ENCODE results near the gene PDE5A.

Gene PDE5A

DNA sequence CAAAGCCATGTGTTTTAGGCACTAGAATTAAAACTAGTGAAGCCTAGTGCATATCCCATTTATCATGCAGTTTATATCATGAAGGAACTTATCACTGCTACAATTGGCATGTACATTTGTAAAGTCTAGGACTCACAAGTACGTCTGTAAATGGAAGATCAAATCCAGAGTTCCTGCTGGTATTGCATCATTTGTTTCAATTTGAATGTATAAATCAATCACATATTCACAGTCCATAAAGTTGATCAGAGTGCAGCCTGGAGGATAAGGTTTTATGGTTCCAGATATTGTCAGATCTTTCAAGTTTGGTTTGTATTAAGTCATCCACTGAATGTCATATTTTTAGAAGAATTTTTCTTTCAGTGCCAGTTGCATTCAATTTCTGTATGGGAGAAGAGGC lies 32.6 kb upstream of the PDE5A start:
- Histone ChIP-seq H3K27me3 (ENCODE audit: control insufficient read depth, insufficient read depth, low read length) (no peaks in the 10 kb centered on the region), H3K4me3 (ENCODE audit: low read length) (no peak overlapping the region), H3K4me1 (ENCODE audit: control insufficient read depth, insufficient read depth, low read length) (peaks cover 22% of the 10 kb centered on the region), H3K36me3 (ENCODE audit: control insufficient read depth, insufficient read depth, low read length) (no peaks in the 10 kb centered on the region), H3K9ac (ENCODE audit: low read length) (no peak overlapping the region), H3K27ac (ENCODE audit: low read depth, low read length) (no peak overlapping the region)

DNA sequence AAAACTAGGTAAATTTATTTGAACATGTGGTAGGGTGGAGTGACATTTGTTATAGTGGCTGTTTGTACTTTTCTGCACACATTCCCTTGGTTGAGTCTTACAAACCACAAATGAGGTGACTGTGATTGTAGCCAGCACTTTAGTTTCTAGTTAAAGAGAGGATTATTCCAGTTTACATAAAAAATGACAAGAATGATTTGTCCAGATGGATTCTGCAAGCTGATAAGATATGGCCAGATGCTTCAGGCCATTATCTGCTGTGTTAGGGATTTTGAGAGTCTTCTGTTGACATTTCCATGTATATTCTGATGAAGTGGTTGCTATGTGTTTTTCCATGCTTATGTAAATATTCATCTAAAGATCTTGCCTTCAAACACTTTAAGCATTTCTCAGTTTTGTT lies 31.0 kb upstream of the PDE5A start:
- H3K9ac ChIP-seq (ENCODE audit: low read length), result no peak overlapping the region
- peaks cover 13% of the 10 kb centered on the region for H3K4me1 ChIP-seq (ENCODE audit: control insufficient read depth, insufficient read depth, low read length)
- no peaks in the 10 kb centered on the region for H3K36me3 ChIP-seq (ENCODE audit: control insufficient read depth, insufficient read depth, low read length)
- H3K4me3 ChIP-seq (ENCODE audit: low read length), result no peak overlapping the region
- H3K27me3 ChIP-seq (ENCODE audit: control insufficient read depth, insufficient read depth, low read length), result no peaks in the 10 kb centered on the region
- H3K27ac ChIP-seq (ENCODE audit: low read depth, low read length), result no peak overlapping the region

DNA sequence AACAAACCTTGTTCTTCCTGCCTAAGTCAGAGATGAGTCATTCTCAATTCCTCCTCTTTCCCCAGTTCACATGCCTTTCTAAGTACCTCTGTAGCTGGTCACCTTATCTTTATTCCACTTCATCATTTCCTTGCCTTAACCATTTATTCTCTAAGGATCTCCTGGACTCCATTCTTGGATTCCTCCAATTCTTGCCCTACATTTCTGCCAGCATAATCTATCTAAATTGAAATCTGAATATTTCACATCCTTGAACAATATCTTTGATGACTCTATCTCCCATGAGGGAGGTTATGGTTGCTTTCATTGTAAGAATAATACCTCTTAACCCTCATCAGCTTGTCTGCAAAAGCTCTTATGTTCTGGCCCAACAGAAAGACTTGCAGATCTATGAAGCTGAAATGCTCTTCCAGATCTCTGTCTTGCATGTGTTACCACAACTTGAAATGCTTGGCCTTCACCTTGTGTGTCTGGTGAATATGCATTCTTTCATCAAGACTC lies 28.6 kb upstream of the PDE5A start:
- Histone ChIP-seq H3K4me1 (ENCODE audit: control insufficient read depth, insufficient read depth, low read length) (no peaks in the 10 kb centered on the region), H3K36me3 (ENCODE audit: control insufficient read depth, insufficient read depth, low read length) (no peaks in the 10 kb centered on the region), H3K9ac (ENCODE audit: low read length) (no peak overlapping the region), H3K4me3 (ENCODE audit: low read length) (no peak overlapping the region), H3K27me3 (ENCODE audit: control insufficient read depth, insufficient read depth, low read length) (no peaks in the 10 kb centered on the region), H3K27ac (ENCODE audit: low read depth, low read length) (no peak overlapping the region)

DNA sequence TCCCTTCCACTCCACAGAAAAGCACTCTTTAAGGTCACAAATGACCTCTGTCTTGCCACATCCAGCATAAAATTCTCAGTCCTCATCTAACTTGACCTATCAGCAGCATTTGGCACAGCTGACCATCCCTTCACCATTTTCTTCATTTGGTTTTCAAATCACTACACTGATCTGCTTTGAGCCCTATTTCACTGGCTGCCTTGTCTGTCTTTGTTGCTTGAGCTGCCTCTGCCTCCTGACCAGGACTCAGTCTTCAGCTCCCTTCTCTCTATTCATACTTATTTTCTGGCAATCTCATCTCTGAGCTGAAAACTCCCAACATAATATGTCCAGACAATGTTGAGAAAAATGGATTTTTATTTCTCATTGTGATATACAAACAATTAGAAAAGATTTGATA lies 27.7 kb upstream of the PDE5A start:
- H3K9ac ChIP-seq (ENCODE audit: low read length), result no peak overlapping the region
- no peak overlapping the region for H3K27ac ChIP-seq (ENCODE audit: low read depth, low read length)
- no peaks in the 10 kb centered on the region for H3K27me3 ChIP-seq (ENCODE audit: control insufficient read depth, insufficient read depth, low read length)
- H3K36me3 ChIP-seq (ENCODE audit: control insufficient read depth, insufficient read depth, low read length), result no peaks in the 10 kb centered on the region
- no peaks in the 10 kb centered on the region for H3K4me1 ChIP-seq (ENCODE audit: control insufficient read depth, insufficient read depth, low read length)
- H3K4me3 ChIP-seq (ENCODE audit: low read length), result no peak overlapping the region

DNA sequence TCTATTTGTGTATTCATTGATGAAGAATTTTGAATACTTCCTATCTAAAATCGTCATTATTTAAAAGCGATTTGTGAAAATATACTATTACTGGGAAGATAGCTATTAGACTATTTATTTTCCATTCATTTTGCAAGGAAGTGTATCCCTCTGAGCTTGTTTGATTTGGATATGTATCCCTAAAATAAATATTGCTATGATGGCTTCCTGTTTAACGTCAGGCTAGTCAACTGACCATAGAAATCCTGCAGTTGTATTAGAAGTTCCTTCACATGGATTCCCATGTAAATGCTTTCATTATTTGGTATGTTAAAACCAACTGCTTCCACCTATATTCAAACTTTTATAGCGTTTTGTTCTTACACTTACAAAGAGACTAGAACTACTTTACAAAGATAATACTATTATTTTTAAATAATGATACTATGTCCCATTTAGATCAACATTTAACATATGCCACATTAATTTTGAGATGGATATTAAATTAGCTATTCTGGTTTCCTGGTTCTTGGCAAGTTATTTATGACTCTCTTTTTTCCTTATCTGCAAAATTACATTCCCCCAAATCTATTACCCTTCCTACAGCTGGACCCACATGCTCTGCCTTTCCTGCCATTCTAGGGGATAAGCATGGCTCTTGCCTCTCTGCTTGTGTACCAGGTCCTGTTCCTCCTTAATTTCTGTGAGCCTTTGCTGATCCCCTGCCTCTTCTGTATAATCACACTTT lies 26.7 kb upstream of the PDE5A start:
- Histone ChIP-seq H3K9ac (ENCODE audit: low read length) (no peak overlapping the region), H3K4me3 (ENCODE audit: low read length) (no peak overlapping the region), H3K4me1 (ENCODE audit: control insufficient read depth, insufficient read depth, low read length) (no peaks in the 10 kb centered on the region), H3K36me3 (ENCODE audit: control insufficient read depth, insufficient read depth, low read length) (no peaks in the 10 kb centered on the region), H3K27me3 (ENCODE audit: control insufficient read depth, insufficient read depth, low read length) (no peaks in the 10 kb centered on the region), H3K27ac (ENCODE audit: low read depth, low read length) (no peak overlapping the region)

DNA sequence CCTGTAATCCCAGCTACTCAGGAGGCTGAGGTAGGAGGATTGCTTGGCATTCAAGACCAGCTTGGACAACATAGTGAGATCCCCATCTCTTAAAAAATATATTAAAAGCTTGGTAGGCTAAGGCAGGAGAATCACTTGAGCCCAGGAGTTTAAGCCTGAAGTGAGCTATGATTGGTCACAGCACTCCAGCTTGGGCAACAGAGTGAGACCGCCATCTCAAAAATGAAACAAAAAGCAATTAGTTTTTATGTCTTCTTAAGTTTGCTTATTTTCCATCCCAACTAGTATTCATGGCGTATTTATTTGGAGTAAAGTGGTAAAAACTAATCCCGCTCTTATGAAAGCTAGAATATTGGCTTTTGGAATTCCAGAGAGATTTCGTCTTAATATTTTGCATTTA lies 25.4 kb upstream of the PDE5A start:
- Histone ChIP-seq H3K4me3 (ENCODE audit: low read length) (no peak overlapping the region), H3K4me1 (ENCODE audit: control insufficient read depth, insufficient read depth, low read length) (no peaks in the 10 kb centered on the region), H3K36me3 (ENCODE audit: control insufficient read depth, insufficient read depth, low read length) (no peaks in the 10 kb centered on the region), H3K9ac (ENCODE audit: low read length) (no peak overlapping the region), H3K27ac (ENCODE audit: low read depth, low read length) (no peak overlapping the region), H3K27me3 (ENCODE audit: control insufficient read depth, insufficient read depth, low read length) (no peaks in the 10 kb centered on the region)

DNA sequence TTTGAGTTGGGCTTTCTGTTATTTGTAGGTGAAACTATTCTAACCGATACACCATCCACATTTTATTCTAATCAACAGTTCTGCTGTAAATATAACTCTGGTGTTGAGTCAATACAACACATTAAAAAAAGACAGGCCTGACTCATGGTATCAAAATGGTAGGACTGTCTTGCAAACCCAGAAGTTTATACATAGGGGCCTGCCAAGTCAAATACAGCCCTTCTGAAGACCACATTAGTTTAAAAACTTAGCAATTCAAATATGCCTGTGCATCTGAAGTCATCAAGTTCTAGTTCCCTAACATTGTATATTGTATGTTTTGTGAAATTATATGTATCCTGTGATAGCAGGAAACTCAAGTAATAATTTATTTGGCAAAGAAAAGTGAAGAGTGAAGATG lies 24.4 kb upstream of the PDE5A start:
- Histone ChIP-seq H3K27ac (ENCODE audit: low read depth, low read length) (no peak overlapping the region), H3K9ac (ENCODE audit: low read length) (no peak overlapping the region), H3K27me3 (ENCODE audit: control insufficient read depth, insufficient read depth, low read length) (no peaks in the 10 kb centered on the region), H3K4me3 (ENCODE audit: low read length) (no peak overlapping the region), H3K4me1 (ENCODE audit: control insufficient read depth, insufficient read depth, low read length) (no peaks in the 10 kb centered on the region), H3K36me3 (ENCODE audit: control insufficient read depth, insufficient read depth, low read length) (no peaks in the 10 kb centered on the region)

DNA sequence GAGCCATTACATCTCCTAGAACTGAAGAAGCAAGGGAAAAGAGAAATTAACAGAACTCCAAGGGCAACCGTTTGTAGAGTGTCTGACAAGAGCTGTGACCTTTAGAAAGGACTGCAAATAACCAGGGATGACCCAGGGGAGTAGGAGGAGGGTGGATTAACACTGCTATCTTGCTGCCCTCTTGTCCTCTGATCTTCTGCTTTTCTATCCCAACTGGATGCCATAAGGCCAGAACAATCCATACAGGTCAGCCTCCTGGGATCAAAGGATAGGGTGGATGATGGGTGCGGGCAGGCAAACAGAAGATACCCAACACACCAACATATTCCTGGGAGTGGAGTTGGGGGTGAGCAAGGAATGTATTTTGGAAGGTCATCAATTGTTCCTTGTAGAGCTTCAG lies 19.8 kb upstream of the PDE5A start:
- no peak overlapping the region for H3K9ac ChIP-seq (ENCODE audit: low read length)

DNA sequence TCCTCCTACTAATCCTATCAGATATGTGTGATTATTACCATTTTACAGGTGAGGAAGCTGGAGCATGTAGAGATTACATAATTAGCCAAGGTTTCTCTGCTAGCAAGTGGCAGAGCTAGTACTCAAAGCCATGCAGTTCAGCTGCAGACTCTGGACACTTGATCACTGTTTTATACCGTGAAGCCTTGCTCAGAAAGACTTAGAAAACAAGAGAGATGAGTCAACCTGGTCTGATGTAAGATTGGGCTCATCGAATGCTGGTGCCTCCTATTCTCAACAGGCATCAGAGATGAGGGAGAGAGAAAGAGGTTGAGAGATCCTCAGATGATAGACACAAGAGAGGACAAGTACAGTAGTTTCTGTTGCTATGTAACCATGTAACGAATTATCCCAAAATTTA lies 19.0 kb upstream of the PDE5A start:
- no peak overlapping the region for H3K9ac ChIP-seq (ENCODE audit: low read length)
- H3K27me3 ChIP-seq (ENCODE audit: control insufficient read depth, insufficient read depth, low read length), result no peaks in the 10 kb centered on the region
- H3K4me3 ChIP-seq (ENCODE audit: low read length), result no peak overlapping the region
- no peak overlapping the region for H3K27ac ChIP-seq (ENCODE audit: low read depth, low read length)
- H3K4me1 ChIP-seq (ENCODE audit: control insufficient read depth, insufficient read depth, low read length), result peaks cover 11% of the 10 kb centered on the region
- H3K36me3 ChIP-seq (ENCODE audit: control insufficient read depth, insufficient read depth, low read length), result no peaks in the 10 kb centered on the region

More for the DNA sequence above, 19.8 kb upstream of the PDE5A start:
- Histone ChIP-seq H3K27ac (ENCODE audit: low read depth, low read length) (no peak overlapping the region), H3K36me3 (ENCODE audit: control insufficient read depth, insufficient read depth, low read length) (no peaks in the 10 kb centered on the region), H3K4me1 (ENCODE audit: control insufficient read depth, insufficient read depth, low read length) (peaks cover 11% of the 10 kb centered on the region), H3K27me3 (ENCODE audit: control insufficient read depth, insufficient read depth, low read length) (no peaks in the 10 kb centered on the region), H3K4me3 (ENCODE audit: low read length) (no peak overlapping the region)

DNA sequence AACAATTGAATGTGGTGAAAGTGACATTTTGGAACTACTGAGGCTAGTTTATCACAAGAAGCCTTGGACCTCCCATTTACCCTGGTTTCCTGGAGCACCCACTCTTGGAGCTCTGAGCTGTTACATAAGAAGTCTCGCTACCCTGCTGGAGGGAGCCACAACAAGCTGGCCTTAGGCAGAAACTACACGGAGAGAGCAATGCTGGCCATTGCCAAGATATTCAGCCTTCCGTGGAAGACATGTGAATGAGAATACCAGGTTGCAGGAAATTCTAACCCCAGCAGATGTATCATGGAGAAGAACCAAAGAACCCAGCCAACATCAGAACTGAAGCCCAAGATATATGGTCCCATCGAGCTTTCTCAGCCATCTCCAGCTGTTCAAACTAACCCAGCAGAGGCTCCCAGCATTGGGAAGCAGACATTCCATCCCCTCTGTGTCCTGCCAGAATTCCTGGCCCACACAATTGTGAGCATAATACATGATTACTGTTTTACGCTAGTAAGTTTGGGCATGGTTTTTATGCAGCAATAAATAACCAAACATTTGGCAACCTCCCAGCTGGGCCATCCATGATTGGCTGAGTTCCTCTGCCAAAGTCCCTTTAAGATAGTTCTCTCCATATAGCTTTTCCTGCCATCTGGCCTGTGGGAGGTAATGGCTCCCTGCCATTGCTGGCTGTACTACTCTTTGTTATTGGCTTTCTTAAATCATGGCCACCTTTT lies 17.9 kb upstream of the PDE5A start:
- H3K27ac ChIP-seq (ENCODE audit: low read depth, low read length), result peak overlapping the region; percentile 45

DNA sequence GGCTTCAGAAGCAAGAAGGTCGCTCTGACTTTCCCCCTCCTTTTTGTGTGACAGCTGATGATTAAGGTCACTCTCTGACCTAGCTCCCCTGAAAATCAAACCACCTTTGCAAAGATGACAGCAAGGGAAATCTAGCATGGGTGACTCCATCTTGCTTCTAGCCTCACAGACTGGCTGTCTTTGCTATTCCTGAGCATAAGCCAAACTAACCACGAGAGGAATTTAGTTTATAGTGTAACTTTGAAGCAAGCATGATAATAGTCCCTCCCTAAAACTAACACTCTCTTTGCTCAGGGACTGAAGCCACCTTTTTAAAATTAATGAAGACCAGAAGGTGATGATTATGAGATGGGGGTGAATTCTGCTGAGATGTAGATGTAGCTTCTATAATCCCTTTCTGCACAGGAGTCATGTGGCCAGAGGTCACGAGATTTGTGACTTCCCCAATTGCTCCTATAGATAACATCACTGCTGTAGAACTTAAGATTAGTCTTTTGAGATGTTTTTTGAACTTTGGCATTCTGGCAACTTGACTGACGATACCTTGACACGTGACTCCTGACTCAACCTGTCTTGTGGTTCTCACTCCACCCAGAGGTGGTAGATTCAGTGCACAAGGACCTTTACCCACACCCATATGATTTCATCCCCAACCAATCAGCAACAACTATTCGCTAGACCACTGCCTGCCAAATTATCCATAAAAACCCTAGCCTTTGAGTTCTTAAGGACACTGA lies 14.9 kb upstream of the PDE5A start:
- H3K4me3 ChIP-seq (ENCODE audit: low read length), result no peak overlapping the region
- no peak overlapping the region for H3K27ac ChIP-seq (ENCODE audit: low read depth, low read length)
- H3K36me3 ChIP-seq (ENCODE audit: control insufficient read depth, insufficient read depth, low read length), result no peaks in the 10 kb centered on the region
- H3K9ac ChIP-seq (ENCODE audit: low read length), result no peak overlapping the region
- H3K27me3 ChIP-seq (ENCODE audit: control insufficient read depth, insufficient read depth, low read length), result no peaks in the 10 kb centered on the region
- peaks cover 11% of the 10 kb centered on the region for H3K4me1 ChIP-seq (ENCODE audit: control insufficient read depth, insufficient read depth, low read length)

More for the DNA sequence above, 17.9 kb upstream of the PDE5A start:
- H3K4me3 ChIP-seq (ENCODE audit: low read length), result no peak overlapping the region
- H3K4me1 ChIP-seq (ENCODE audit: control insufficient read depth, insufficient read depth, low read length), result peaks cover 11% of the 10 kb centered on the region
- H3K27me3 ChIP-seq (ENCODE audit: control insufficient read depth, insufficient read depth, low read length), result no peaks in the 10 kb centered on the region
- H3K9ac ChIP-seq (ENCODE audit: low read length), result no peak overlapping the region
- no peaks in the 10 kb centered on the region for H3K36me3 ChIP-seq (ENCODE audit: control insufficient read depth, insufficient read depth, low read length)

DNA sequence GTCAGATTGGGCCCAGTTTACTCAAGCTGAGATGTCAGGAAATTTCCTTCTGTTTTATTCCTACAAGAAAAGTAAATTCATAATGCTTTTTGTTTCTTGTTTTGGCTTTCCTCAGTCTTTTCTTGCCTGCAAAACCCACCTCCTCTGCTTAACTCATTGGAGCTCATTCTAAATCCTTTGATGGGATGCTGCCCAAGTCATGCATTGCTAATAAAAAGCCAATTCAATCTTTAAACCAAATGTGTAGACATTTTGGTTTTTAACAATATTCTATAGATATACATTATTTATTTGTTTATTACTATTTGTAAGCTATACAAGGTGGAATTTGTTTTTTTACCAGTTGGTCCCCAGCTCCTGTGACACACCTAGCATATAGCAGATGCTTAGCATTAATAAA lies 13.2 kb upstream of the PDE5A start:
- no peak overlapping the region for H3K27ac ChIP-seq (ENCODE audit: low read depth, low read length)
- H3K27me3 ChIP-seq (ENCODE audit: control insufficient read depth, insufficient read depth, low read length), result no peaks in the 10 kb centered on the region
- peaks cover 4% of the 10 kb centered on the region for H3K4me1 ChIP-seq (ENCODE audit: control insufficient read depth, insufficient read depth, low read length)
- no peak overlapping the region for H3K4me3 ChIP-seq (ENCODE audit: low read length)
- H3K36me3 ChIP-seq (ENCODE audit: control insufficient read depth, insufficient read depth, low read length), result no peaks in the 10 kb centered on the region
- H3K9ac ChIP-seq (ENCODE audit: low read length), result no peak overlapping the region
